OCI-LY1 (cell line): ENCODE results near the gene SLC11A1.

ENCODE experiments used
- H2AFZ ChIP-seq: fragments of 200-600 bp; sonication (generic), shearing (Covaris generic); 2 replicates; pipeline ENCODE4 v1.6.0; 2014; ENCODE audit warnings: antibody characterized with exemption, mild to moderate bottlenecking, low read length
- H3F3A ChIP-seq: fragments of 200-600 bp; sonication (generic), shearing (Covaris generic); 2 replicates; pipeline ENCODE4 v1.6.0; 2014; ENCODE audit warnings: mild to moderate bottlenecking, antibody characterized with exemption, low read length, moderate library complexity; ENCODE audit not compliant: insufficient read depth
- H3K27ac ChIP-seq: fragments of 200-600 bp; sonication (generic); 2 replicates; pipeline ENCODE4 v1.5.1; 2014; ENCODE audit warnings: low read length, mixed run types, mild to moderate bottlenecking, low read depth; ENCODE audit not compliant: poor library complexity, severe bottlenecking
- H3K27me3 ChIP-seq: fragments of 200-600 bp; sonication (generic); 2 replicates; pipeline ENCODE4 v1.6.0; 2014; ENCODE audit warnings: antibody characterized with exemption, mild to moderate bottlenecking, low read length, moderate library complexity; ENCODE audit not compliant: insufficient read depth
- H3K36me3 ChIP-seq: fragments of 200-600 bp; sonication (generic); 2 replicates; pipeline ENCODE4 v1.6.1; 2014; ENCODE audit warnings: mild to moderate bottlenecking, antibody characterized with exemption, low read length, moderate library complexity, mixed read lengths; ENCODE audit not compliant: insufficient read depth
- H3K4me1 ChIP-seq: fragments of 200-600 bp; sonication (generic); 2 replicates; pipeline ENCODE4 v1.5.1; 2014; ENCODE audit warnings: mild to moderate bottlenecking, low read length, moderate library complexity; ENCODE audit not compliant: insufficient read depth, severe bottlenecking
- H3K4me2 ChIP-seq: fragments of 200-600 bp; sonication (generic), shearing (Covaris generic); 2 replicates; pipeline ENCODE4 v1.6.1; 2014; ENCODE audit warnings: low read length
- H3K4me3 ChIP-seq: fragments of 200-600 bp; sonication (generic); 2 replicates; pipeline ENCODE4 v1.5.1; 2014; ENCODE audit warnings: low read length, low read depth, mild to moderate bottlenecking, mixed read lengths; ENCODE audit not compliant: poor library complexity, severe bottlenecking
- H3K79me2 ChIP-seq: fragments of 200-600 bp; shearing (Covaris generic); 2 replicates; pipeline ENCODE4 v1.6.1; 2016; ENCODE audit warnings: mixed run types, low read length, mixed read lengths; ENCODE audit not compliant: insufficient read depth
- H3K9ac ChIP-seq: fragments of 200-600 bp; sonication (generic), shearing (Covaris generic); 2 replicates; pipeline ENCODE4 v1.6.1; 2014; ENCODE audit warnings: mild to moderate bottlenecking, low read length, mixed read lengths
- H3K9me2 ChIP-seq: fragments of 200-600 bp; sonication (generic), shearing (Covaris generic); 2 replicates; pipeline ENCODE4 v1.6.1; 2014; ENCODE audit warnings: low read depth, mild to moderate bottlenecking, low read length, mixed read lengths
- H3K9me3 ChIP-seq: fragments of 200-600 bp; shearing (Covaris generic); 2 replicates; pipeline ENCODE4 v1.6.1; 2014; ENCODE audit warnings: low read length, mixed read lengths
- H4K20me1 ChIP-seq: fragments of 200-600 bp; sonication (generic), shearing (Covaris generic); 2 replicates; pipeline ENCODE4 v1.6.0; 2016; ENCODE audit warnings: mild to moderate bottlenecking, low read length; ENCODE audit not compliant: insufficient read depth
- EZH2 ChIP-seq: fragments of 200-600 bp; sonication (generic), shearing (Covaris generic); IDR thresholded peaks from 2 replicates; pipeline ENCODE4 v1.8.0; 2017; ENCODE audit warnings: borderline replicate concordance, mixed run types, mild to moderate bottlenecking, antibody characterized with exemption, low read length, moderate library complexity, mixed read lengths
- TF ChIP-seq, protein P1 (sequence below): fragments of 200-600 bp; sonication (generic), shearing (Covaris generic); IDR thresholded peaks from 2 replicates; pipeline ENCODE4 v1.5.1; 2017; ENCODE audit warnings: mild to moderate bottlenecking, antibody characterized with exemption, low read length, moderate library complexity, mixed read lengths

Gene SLC11A1

DNA sequence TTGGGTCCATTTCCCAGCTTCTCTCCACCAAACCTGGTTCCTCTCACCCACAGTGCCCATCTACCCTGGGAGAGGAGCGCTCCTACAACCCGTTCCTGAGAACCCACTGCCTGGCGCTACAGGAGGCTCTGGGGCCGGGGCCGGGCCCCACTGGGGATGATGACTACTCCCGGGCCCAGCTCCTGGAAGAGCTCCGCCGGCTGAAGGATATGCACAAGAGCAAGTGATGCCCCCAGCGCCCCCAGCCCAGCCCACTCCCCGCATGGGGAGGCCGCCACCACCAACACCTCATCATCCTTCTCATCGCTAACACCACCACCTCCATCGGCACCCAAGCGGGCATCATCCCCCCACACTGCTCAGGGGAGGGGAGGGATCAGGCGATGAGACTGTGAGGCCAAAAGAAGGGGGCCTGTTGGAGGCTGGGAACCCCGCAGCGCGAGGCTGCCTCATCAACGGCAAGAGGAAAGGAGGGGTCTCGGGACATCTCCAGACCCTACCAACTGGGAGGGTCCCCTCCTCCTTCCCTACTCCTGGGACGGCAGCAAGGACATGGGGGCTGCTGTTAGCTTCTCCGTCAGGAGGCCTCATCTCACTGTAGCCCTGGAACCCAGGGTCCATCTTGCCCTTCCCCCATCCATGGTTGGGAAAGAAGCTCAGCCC, 37.2 kb upstream of the SLC11A1 start:
- no peaks in the 10 kb centered on the region for H3K79me2 ChIP-seq
- no peaks in the 10 kb centered on the region for H3K9me3 ChIP-seq
- H3K27me3 ChIP-seq, result no peaks in the 10 kb centered on the region
- no peak overlapping the region for H3K9ac ChIP-seq
- no peaks in the 10 kb centered on the region for H3F3A ChIP-seq
- no peak overlapping the region for H3K27ac ChIP-seq
- no peak overlapping the region for H2AFZ ChIP-seq
- no peak overlapping the region for H3K4me3 ChIP-seq
- no peak overlapping the region for H3K4me2 ChIP-seq
- H3K36me3 ChIP-seq, result no peaks in the 10 kb centered on the region
- H3K9me2 ChIP-seq, result no peaks in the 10 kb centered on the region
- H3K4me1 ChIP-seq, result no peaks in the 10 kb centered on the region
- TF ChIP-seq, protein P1, sequence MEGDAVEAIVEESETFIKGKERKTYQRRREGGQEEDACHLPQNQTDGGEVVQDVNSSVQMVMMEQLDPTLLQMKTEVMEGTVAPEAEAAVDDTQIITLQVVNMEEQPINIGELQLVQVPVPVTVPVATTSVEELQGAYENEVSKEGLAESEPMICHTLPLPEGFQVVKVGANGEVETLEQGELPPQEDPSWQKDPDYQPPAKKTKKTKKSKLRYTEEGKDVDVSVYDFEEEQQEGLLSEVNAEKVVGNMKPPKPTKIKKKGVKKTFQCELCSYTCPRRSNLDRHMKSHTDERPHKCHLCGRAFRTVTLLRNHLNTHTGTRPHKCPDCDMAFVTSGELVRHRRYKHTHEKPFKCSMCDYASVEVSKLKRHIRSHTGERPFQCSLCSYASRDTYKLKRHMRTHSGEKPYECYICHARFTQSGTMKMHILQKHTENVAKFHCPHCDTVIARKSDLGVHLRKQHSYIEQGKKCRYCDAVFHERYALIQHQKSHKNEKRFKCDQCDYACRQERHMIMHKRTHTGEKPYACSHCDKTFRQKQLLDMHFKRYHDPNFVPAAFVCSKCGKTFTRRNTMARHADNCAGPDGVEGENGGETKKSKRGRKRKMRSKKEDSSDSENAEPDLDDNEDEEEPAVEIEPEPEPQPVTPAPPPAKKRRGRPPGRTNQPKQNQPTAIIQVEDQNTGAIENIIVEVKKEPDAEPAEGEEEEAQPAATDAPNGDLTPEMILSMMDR, result no peak
- no peak for TF ChIP-seq EZH2
- no peaks in the 10 kb centered on the region for H4K20me1 ChIP-seq

DNA sequence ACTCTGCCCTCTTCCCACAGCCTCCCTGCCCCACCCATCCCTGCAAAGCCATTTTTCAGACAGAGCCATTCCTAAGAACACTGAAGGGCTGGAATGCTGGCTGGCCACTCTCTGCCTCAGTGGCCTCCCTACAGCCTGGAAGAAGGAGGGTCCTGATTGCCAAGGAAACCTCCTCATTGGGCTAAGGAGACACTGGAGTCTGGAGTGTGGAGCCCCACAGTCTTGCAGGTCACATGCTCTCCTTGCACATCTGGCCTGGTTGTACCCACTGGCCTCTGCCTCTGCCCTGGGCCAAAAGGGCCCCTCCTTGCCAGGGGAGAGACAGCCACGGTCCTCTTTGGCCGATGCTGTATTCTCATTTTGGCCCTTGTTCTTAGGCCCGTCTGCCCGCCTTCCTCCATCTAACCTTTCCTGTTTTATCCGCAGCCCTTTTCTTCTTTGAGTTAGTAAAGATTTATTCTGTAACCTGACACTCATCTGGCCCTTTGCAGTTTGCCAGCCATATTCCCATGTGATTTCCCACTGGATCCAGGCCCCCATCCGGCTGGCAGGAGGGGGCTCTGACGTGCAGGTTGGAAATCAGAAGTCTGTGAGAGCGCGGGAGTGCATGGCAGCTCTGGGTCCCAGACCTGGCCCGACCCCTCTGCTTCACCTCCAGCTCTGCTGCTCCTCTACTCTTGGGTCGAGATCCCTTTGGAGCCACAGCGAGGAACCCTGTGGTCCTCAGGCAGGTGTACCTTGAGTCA, 36.4 kb upstream of the SLC11A1 start:
- Histone ChIP-seq H2AFZ (no peak overlapping the region), H3K36me3 (no peaks in the 10 kb centered on the region), H3K4me3 (no peak overlapping the region), H3K9me2 (no peaks in the 10 kb centered on the region), H3K9me3 (no peaks in the 10 kb centered on the region), H3F3A (no peaks in the 10 kb centered on the region), H3K9ac (no peak overlapping the region), H3K4me1 (no peaks in the 10 kb centered on the region), H3K27ac (no peak overlapping the region), H3K4me2 (no peak overlapping the region), H3K79me2 (no peaks in the 10 kb centered on the region), H4K20me1 (no peaks in the 10 kb centered on the region), H3K27me3 (no peaks in the 10 kb centered on the region)
- TF ChIP-seq, protein P1, result no peak
- no peak for TF ChIP-seq EZH2

- Histone ChIP-seq H3K36me3 (no peaks in the 10 kb centered on the region; the same call in 1 of the 2 replicates), H3K4me1 (no peaks in the 10 kb centered on the region), H3K4me3 (no peak overlapping the region), H3K9ac (no peak overlapping the region), H3K9me3 (0 out of 2 replicates have a peak, but pooled peaks cover 8% of the 10 kb centered on the region), H2AFZ (no peak overlapping the region), H3F3A (no peaks in the 10 kb centered on the region), H4K20me1 (no peaks in the 10 kb centered on the region), H3K9me2 (no peaks in the 10 kb centered on the region), H3K4me2 (no peak overlapping the region), H3K27ac (no peak overlapping the region), H3K27me3 (no peaks in the 10 kb centered on the region; the same call in 1 of the 2 replicates), H3K79me2 (no peaks in the 10 kb centered on the region)
- TF ChIP-seq, protein P1, result no peak
- TF ChIP-seq EZH2, result no peak
Measured at GRCh38 chr2:218347172-218347571, 34.9 kb upstream of the SLC11A1 start.
